GM12878 (cell line): ENCODE data around the gene TIGD2. TPM values are rescaled to one million over a fixed set of nuclear protein-coding genes. Genes with fewer than 3 reads are reported as not detected.

Source experiments
- ATF7 ChIP-seq: fragments of 450-650 bp; IDR thresholded peaks from 2 replicates; pipeline ENCODE4 v1.6.1; 2016; ENCODE audit warnings: low read depth, mild to moderate bottlenecking
- CTCF ChIP-seq, 3 experiments: IDR thresholded peaks in 2 of 3; conservative IDR thresholded peaks in 1 of 3; 2 replicates each; pipeline ENCODE4 v1.5.1; 2011; ENCODE audit warnings: low read depth in 3 of 3, low read length in 3 of 3, mild to moderate bottlenecking in 3 of 3, control low read depth in 2 of 3, moderate library complexity in 2 of 3, inconsistent platforms in 1 of 3, mixed read lengths in 1 of 3; ENCODE audit not compliant: control insufficient read depth in 2 of 3, insufficient read depth in 1 of 3; ENCODE audit errors: extremely low read depth in 1 of 3
- ELK1 ChIP-seq: IDR thresholded peaks from 2 replicates; pipeline ENCODE4 v1.6.1; 2012; ENCODE audit warnings: low read depth, low read length, improper control_type of control experiment
- HSF1 ChIP-seq: fragments of 150-350 bp; IDR thresholded peaks from 2 replicates; pipeline ENCODE4 v1.6.1; 2014; ENCODE audit warnings: mild to moderate bottlenecking, low read depth, low read length
- IRF5 ChIP-seq: fragments of 450-650 bp; IDR thresholded peaks from 2 replicates; pipeline ENCODE4 v1.6.1; 2017; ENCODE audit warnings: borderline replicate concordance
- NFYB ChIP-seq: IDR thresholded peaks from 2 replicates; pipeline ENCODE4 v1.6.1; 2011; ENCODE audit warnings: low read depth, mild to moderate bottlenecking, low read length, improper control_type of control experiment, moderate library complexity; ENCODE audit not compliant: insufficient read depth
- NR2C2 ChIP-seq: IDR thresholded peaks from 2 replicates; pipeline ENCODE4 v1.6.1; 2011; ENCODE audit warnings: borderline replicate concordance, low read depth; ENCODE audit not compliant: control insufficient read depth, insufficient read length
- POLR2AphosphoS2 ChIP-seq: IDR thresholded peaks from 2 replicates; pipeline ENCODE4 v1.6.1; 2011; ENCODE audit warnings: low read depth, mild to moderate bottlenecking, low read length, improper control_type of control experiment, moderate library complexity
- REST ChIP-seq: IDR thresholded peaks from 2 replicates; pipeline ENCODE4 v1.6.1; 2012; ENCODE audit warnings: mild to moderate bottlenecking, low read depth, low read length
- SKIL ChIP-seq: fragments of 450-650 bp; IDR thresholded peaks from 2 replicates; pipeline ENCODE4 v1.6.1; 2017; ENCODE audit warnings: mild to moderate bottlenecking, low read depth, inconsistent platforms; ENCODE audit not compliant: poor library complexity, severe bottlenecking
- SP1 ChIP-seq: IDR thresholded peaks from one replicate; pipeline ENCODE4 v1.6.1; 2011; ENCODE audit warnings: low read depth, low read length
- TBL1XR1 ChIP-seq: IDR thresholded peaks from 2 replicates; pipeline ENCODE4 v1.6.1; 2012; ENCODE audit warnings: low read depth, low read length, improper control_type of control experiment
- ZBED1 ChIP-seq: IDR thresholded peaks from 2 replicates; pipeline ENCODE4 v1.6.1; 2016; ENCODE audit warnings: borderline replicate concordance
- ZBTB11 ChIP-seq: fragments of 450-650 bp; formaldehyde crosslinking; IDR thresholded peaks from 2 replicates; pipeline ENCODE4 v1.5.0; 2022; ENCODE audit warnings: mild to moderate bottlenecking, missing genetic modification characterization
- polyA plus RNA-seq, 11 experiments: library from polyadenylated mRNA; depleted of rRNA in 4 of 11; unstranded in 6 of 11; stranded (reverse) in 5 of 11; fragments of >200 nt; fragmentation: Nextera tagmentation in 4 of 11; fragmentation: Illumina TruSeq in 1 of 11; extraction: Ambion mirVana in 4 of 11; extraction: Trizol in 1 of 11; gene quantifications; 1 replicate in 1 of 11; 2 replicates in 10 of 11; pipeline versions ENCODE4 v1.2.1 to v1.2.3, GENCODE V29; 2011 to 2016; ENCODE audit warnings: inconsistent platforms in 2 of 11, missing spikeins in 2 of 11, low read depth in 1 of 11
- total RNA-seq, 4 experiments: library from RNA; depleted of rRNA in 3 of 4; stranded (reverse); fragments of >200 nt in 3 of 4; fragmentation: Illumina TruSeq in 1 of 4; extraction: Trizol in 1 of 4; gene quantifications; 2 replicates each; pipeline versions ENCODE4 v1.2.1 to v1.2.3, GENCODE V29; 2013 to 2021

TIGD2 gene
- total and polyA plus RNA-seq, 10 of the 15 experiments (the other 5 are each of a cell fraction or from before 2014, with no cell fraction given), result 2.4 to 8.4 (median 5.0) TPM

- TF ChIP-seq ZBTB11 (CRISPR knock-in tag) (no peak), ATF7 (peak; percentile 58), HSF1 (no peak), ZBED1 (no peak), REST (no peak), POLR2AphosphoS2 (no peak), TBL1XR1 (no peak), ELK1 (no peak), NFYB (no peak), SP1 (no peak), SKIL (no peak), NR2C2 (no peak), CTCF (IDR thresholded peaks at IDR 0.05 in 2 of 3, conservative IDR thresholded peaks at IDR 0.05 in 1 of 3; ENCODE audit: control insufficient read depth in 2 of 3, extremely low read depth in 1 of 3, insufficient read depth in 1 of 3, low read depth in 3 of 3, low read length in 3 of 3) (no peak), IRF5 (no peak)
Measured at GRCh38 chr4:89070041-89070440, 41.3 kb upstream of the TIGD2 start (continued).
